Neural cell (in vitro differentiated cells): ENCODE measurements around the gene GOLGA6D.

Experiments
- POLR2AphosphoS5 ChIP-seq: IDR thresholded peaks from 2 replicates; pipeline ENCODE4 v1.6.1; 2012
- RAD21 ChIP-seq: fragments of 450-650 bp; conservative IDR thresholded peaks from 2 replicates; pipeline ENCODE4 v1.6.1; 2014; ENCODE audit warnings: antibody characterized with exemption, mild to moderate bottlenecking, moderate library complexity

DNA sequence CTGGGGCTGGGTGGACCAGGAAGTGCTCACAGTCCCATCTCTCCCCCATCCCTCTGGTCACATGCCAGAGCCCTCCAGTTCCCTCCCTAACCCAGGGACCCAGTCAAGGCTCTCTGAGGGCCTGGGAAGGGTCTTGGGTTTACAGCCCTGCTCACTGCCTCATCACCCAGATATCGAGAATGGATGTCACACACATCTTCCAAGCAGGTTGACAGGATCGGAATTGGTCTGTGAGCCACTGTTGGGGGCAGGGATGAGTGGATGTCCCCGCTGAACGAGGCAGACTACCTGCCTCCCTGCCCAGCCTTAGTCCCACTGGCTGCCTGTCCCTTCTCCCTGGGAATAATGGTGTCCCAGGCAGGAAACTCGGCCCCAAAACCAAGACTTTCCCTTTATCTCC, 44.5 kb upstream of the GOLGA6D start:
- TF ChIP-seq RAD21 (no peak), POLR2AphosphoS5 (no peak)
